BE2C (cell line): ENCODE data around the gene ERN2.

Source experiments
- DNase-seq: peaks from one replicate; pipeline ENCODE4 v3.0.0-alpha.2; 2020
- H3K27me3 ChIP-seq: fragments of 250-450 bp; sonication (Bioruptor Pico); 2 replicates; pipeline ENCODE4 v1.5.1; 2020; ENCODE audit warnings: mild to moderate bottlenecking
- H3K36me3 ChIP-seq: fragments of 250-450 bp; sonication (Bioruptor Pico); 2 replicates; pipeline ENCODE4 v1.5.1; 2020; ENCODE audit warnings: mild to moderate bottlenecking
- H3K4me1 ChIP-seq: fragments of 250-450 bp; sonication (Bioruptor Pico); 2 replicates; pipeline ENCODE4 v1.5.1; 2020
- H3K4me3 ChIP-seq: 2 replicates; pipeline ENCODE4 v1.5.1; 2011; ENCODE audit warnings: low read depth, low read length
- H3K9me3 ChIP-seq: fragments of 250-450 bp; sonication (Bioruptor Pico); 2 replicates; pipeline ENCODE4 v1.5.1; 2020
- CTCF ChIP-seq: IDR thresholded peaks from 2 replicates; pipeline ENCODE4 v1.5.1; 2012; ENCODE audit warnings: mild to moderate bottlenecking, low read depth, low read length

The ERN2 gene

GRCh38 chr16:23668225-23668624 lies 44.8 kb downstream of the ERN2 start:
- H3K9me3 ChIP-seq, result no peaks in the 10 kb centered on the region
- DNase-seq, result no peak
- peaks cover 64% of the 10 kb centered on the region for H3K36me3 ChIP-seq
- no peaks in the 10 kb centered on the region for H3K27me3 ChIP-seq
- no peak for TF ChIP-seq CTCF
- no peak overlapping the region for H3K4me3 ChIP-seq
- no peaks in the 10 kb centered on the region for H3K4me1 ChIP-seq

- Histone ChIP-seq H3K4me3 (no peak overlapping the region), H3K4me1 (no peaks in the 10 kb centered on the region), H3K36me3 (peaks cover 69% of the 10 kb centered on the region), H3K9me3 (no peaks in the 10 kb centered on the region), H3K27me3 (no peaks in the 10 kb centered on the region)
- no peak for DNase-seq
- TF ChIP-seq CTCF, result no peak
Observed at GRCh38 chr16:23667355-23667659, 45.7 kb downstream of the ERN2 start.

- DNase-seq, result no peak
- no peaks in the 10 kb centered on the region for H3K4me1 ChIP-seq
- H3K9me3 ChIP-seq, result no peaks in the 10 kb centered on the region
- H3K36me3 ChIP-seq, result peaks cover 69% of the 10 kb centered on the region
- no peak for TF ChIP-seq CTCF
- H3K4me3 ChIP-seq, result no peak overlapping the region
- no peaks in the 10 kb centered on the region for H3K27me3 ChIP-seq
Observed at GRCh38 chr16:23666571-23667354, 46.3 kb downstream of the ERN2 start.

- no peak overlapping the region for H3K4me3 ChIP-seq
- peaks cover 80% of the 10 kb centered on the region for H3K36me3 ChIP-seq
- DNase-seq, result no peak
- TF ChIP-seq CTCF, result no peak
- no peaks in the 10 kb centered on the region for H3K9me3 ChIP-seq
- no peaks in the 10 kb centered on the region for H3K4me1 ChIP-seq
- H3K27me3 ChIP-seq, result no peaks in the 10 kb centered on the region
Observed at GRCh38 chr16:23663918-23664317, 49.1 kb downstream of the ERN2 start.

- Histone ChIP-seq H3K27me3 (no peaks in the 10 kb centered on the region), H3K4me3 (no peak overlapping the region), H3K9me3 (no peaks in the 10 kb centered on the region), H3K4me1 (no peaks in the 10 kb centered on the region), H3K36me3 (peaks cover 40% of the 10 kb centered on the region)
- DNase-seq, result no peak
- no peak for TF ChIP-seq CTCF
Observed at GRCh38 chr16:23651943-23652468, 61.0 kb downstream of the ERN2 start.

- no peak for DNase-seq
- no peaks in the 10 kb centered on the region for H3K9me3 ChIP-seq
- no peaks in the 10 kb centered on the region for H3K27me3 ChIP-seq
- peaks cover 46% of the 10 kb centered on the region for H3K36me3 ChIP-seq
- no peaks in the 10 kb centered on the region for H3K4me1 ChIP-seq
- no peak overlapping the region for H3K4me3 ChIP-seq
- no peak for TF ChIP-seq CTCF
Observed at GRCh38 chr16:23650674-23651416, 62.2 kb downstream of the ERN2 start.
